ENCODE measurements around the gene BTBD16. TPM values are rescaled to one million over a fixed set of nuclear protein-coding genes. Genes with fewer than 3 reads are reported as not detected.

The BTBD16 gene
- not detected for total RNA-seq
- total RNA-seq (2013): not detected
- total RNA-seq: 0 to 0.10 (median 0) reads per million in 29 experiments

DNA sequence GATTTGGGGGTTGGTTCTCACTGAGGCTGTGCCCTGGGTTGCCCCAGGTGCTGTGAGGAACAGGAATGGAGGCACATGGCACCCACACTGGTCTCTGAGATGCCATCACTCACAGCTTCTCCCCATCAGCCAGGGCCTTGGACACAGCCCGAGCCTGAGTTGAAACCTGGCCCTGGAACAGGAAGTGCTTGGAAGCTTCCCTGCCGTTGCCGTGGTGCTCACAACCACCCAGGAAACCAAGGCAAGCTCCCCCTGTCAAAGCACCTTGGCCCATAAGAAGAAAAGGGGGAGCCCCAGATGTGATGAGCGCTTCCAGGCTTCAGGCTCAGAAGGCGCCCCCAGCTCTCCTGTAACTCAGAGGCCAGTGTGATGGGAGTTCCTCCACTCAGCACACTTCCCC lies at the start of gene BTBD16:
Gene BTBD16 (plus strand): TSS at position 221 of the 400 bp plus-strand sequence. CDS start 3,786 bp downstream, outside the sequence.
- POLR2A ChIA-PET: interaction anchor here in 1 of 2 donors (0.6 kb wide), 1 partner anchor 1598 kb away, joined by 4 read pairs; no protein-coding TSS in a partner anchor
- no peak within 1 kb of the TSS for H3K27ac ChIP-seq (ENCODE audit: low read length)
- ATAC-seq (replicated peaks in 1 of 4) (no peak), DNase-seq (no peak)
- H3K27me3 ChIP-seq (replicated peaks in 1 of 2; ENCODE audit: control insufficient read depth in 2 of 2, extremely low read depth in 1 of 2, insufficient read depth in 2 of 2, low read length in 1 of 2): peaks cover 0 to 26% of the 10 kb centered on the region in 2 experiments
- no peaks in the 10 kb centered on the region for H3K9me3 Mint-ChIP-seq
- H3K9me3 ChIP-seq: no peaks in the 10 kb centered on the region
- 0% methylated on average over 2 of the region's 5 CpGs for WGBS (ENCODE audit: insufficient coverage)
- peaks cover 19 to 21% of the 10 kb centered on the region in 2 donors for H3K27me3 Mint-ChIP-seq
- no peaks in the 10 kb centered on the region for H3K4me1 Mint-ChIP-seq
- no peak within 1 kb of the TSS for H3K4me3 ChIP-seq (ENCODE audit: control insufficient read depth in 1 of 2, extremely low read depth in 1 of 2, low read length in 1 of 2)
- CTCF ChIA-PET: no interaction called here
- no peaks in the 10 kb centered on the region for H3K4me1 ChIP-seq (ENCODE audit: control insufficient read depth in 1 of 2, extremely low read depth in 1 of 2, insufficient read depth in 2 of 2, low read length in 2 of 2)
- no peaks in the 10 kb centered on the region for H3K36me3 ChIP-seq (ENCODE audit: control insufficient read depth in 2 of 2, extremely low read depth in 1 of 2, insufficient read depth in 1 of 2, low read length in 1 of 2)
- H3K36me3 Mint-ChIP-seq: no peaks in the 10 kb centered on the region
- H3K27ac Mint-ChIP-seq: no peak within 1 kb of the TSS
- no peak within 1 kb of the TSS for H3K4me3 Mint-ChIP-seq

DNA sequence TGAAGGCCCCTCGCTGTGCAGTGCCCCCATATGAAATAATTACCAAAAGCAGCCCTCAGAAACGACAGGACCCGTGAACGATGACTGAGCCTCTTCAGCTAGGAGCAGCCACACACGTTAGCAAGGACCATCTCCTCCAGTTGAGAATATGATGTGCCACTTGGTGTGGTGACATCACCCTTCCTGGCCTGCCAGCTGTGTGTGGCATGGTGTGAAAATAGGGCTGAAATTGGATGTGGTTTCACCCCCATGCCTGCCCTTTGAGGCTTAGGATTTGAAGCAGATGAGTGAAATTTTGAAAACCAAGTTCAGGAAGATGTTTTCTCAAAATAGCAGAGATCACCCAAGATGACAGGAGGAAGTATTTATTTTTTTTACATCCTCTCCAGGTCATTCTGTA lies 49.1 kb upstream of the BTBD16 start:
- DNase-seq: no peak
- Histone ChIP-seq H3K4me1 (ENCODE audit: control insufficient read depth in 1 of 2, extremely low read depth in 1 of 2, insufficient read depth in 2 of 2, low read length in 2 of 2) (no peaks in the 10 kb centered on the region), H3K4me3 (ENCODE audit: control insufficient read depth in 1 of 2, extremely low read depth in 1 of 2, low read length in 1 of 2) (no peak overlapping the region), H3K27ac (ENCODE audit: low read length) (no peak overlapping the region), H3K27me3 (replicated peaks in 1 of 2; ENCODE audit: control insufficient read depth in 2 of 2, extremely low read depth in 1 of 2, insufficient read depth in 2 of 2, low read length in 1 of 2) (peaks cover 0 to 23% of the 10 kb centered on the region in 2 experiments), H3K36me3 (ENCODE audit: control insufficient read depth in 2 of 2, extremely low read depth in 1 of 2, insufficient read depth in 1 of 2, low read length in 1 of 2) (no peaks in the 10 kb centered on the region), H3K9me3 (no peaks in the 10 kb centered on the region)
- Mint-ChIP-seq H3K36me3 (no peaks in the 10 kb centered on the region), H3K4me1 (no peaks in the 10 kb centered on the region), H3K4me3 (no peak overlapping the region), H3K9me3 (no peaks in the 10 kb centered on the region), H3K27me3 (peaks cover 14 to 16% of the 10 kb centered on the region in 2 donors), H3K27ac (no peak overlapping the region)
- ChIA-PET POLR2A (no interaction called here), CTCF (no interaction called here)
- WGBS (ENCODE audit: insufficient coverage): 81% methylated on average over 4 of the region's 5 CpGs
- no peak for ATAC-seq (replicated peaks in 1 of 4)

DNA sequence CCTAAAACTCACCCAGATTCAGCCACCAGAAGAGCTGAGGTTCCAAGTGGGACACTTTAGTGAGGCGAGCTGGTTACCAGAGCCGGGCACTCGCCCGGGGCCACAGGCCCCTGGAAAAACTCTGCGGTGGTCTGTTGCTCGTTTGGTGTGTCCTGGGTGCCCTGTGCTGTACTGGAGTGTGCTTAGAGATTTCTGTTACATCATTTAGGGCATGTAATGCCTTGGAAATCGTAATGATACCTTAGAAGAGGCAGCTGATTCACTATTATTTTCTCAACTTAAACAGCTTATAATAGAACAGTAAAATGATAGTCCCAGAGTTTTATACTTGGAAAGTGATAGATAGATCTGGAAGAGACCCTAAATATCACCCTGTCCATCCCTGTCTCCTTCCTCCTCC lies 48.5 kb upstream of the BTBD16 start:
- Histone ChIP-seq H3K27me3 (replicated peaks in 1 of 2; ENCODE audit: control insufficient read depth in 2 of 2, extremely low read depth in 1 of 2, insufficient read depth in 2 of 2, low read length in 1 of 2) (peaks cover 0 to 20% of the 10 kb centered on the region in 2 experiments), H3K4me3 (ENCODE audit: control insufficient read depth in 1 of 2, extremely low read depth in 1 of 2, low read length in 1 of 2) (no peak overlapping the region), H3K36me3 (ENCODE audit: control insufficient read depth in 2 of 2, extremely low read depth in 1 of 2, insufficient read depth in 1 of 2, low read length in 1 of 2) (no peaks in the 10 kb centered on the region), H3K27ac (ENCODE audit: low read length) (no peak overlapping the region), H3K9me3 (no peaks in the 10 kb centered on the region), H3K4me1 (ENCODE audit: control insufficient read depth in 1 of 2, extremely low read depth in 1 of 2, insufficient read depth in 2 of 2, low read length in 2 of 2) (no peaks in the 10 kb centered on the region)
- H3K27me3 Mint-ChIP-seq: peaks cover 14 to 17% of the 10 kb centered on the region in 2 donors
- ATAC-seq (replicated peaks in 1 of 4) (no peak), DNase-seq (no peak)
- H3K9me3 Mint-ChIP-seq: no peaks in the 10 kb centered on the region
- WGBS (ENCODE audit: insufficient coverage): no CpG with 5 or more reads among the region's 7 CpGs
- CTCF ChIA-PET: no interaction called here
- H3K27ac Mint-ChIP-seq: no peak overlapping the region
- no peaks in the 10 kb centered on the region for H3K4me1 Mint-ChIP-seq
- H3K36me3 Mint-ChIP-seq: no peaks in the 10 kb centered on the region
- POLR2A ChIA-PET: no interaction called here
- no peak overlapping the region for H3K4me3 Mint-ChIP-seq

DNA sequence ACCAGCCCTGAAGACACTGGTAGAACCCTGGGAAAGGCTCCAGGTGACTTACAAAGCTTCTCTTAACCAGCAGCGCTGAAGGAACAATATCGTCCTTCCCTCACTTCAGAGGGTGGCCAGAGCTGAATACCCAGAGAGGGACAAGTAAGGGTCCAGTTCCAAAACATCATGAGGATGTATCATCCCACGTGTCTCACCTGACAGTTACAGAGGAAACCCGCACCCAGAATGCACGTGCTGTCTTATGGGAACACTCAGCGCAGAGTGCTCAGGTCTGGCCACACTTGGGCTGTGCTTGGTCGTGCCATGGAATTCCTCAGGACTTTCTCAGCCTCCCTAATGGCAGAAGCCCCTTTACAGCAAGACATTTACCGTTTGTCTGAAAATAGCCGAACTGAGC lies 46.9 kb upstream of the BTBD16 start:
- H3K4me1 ChIP-seq (ENCODE audit: control insufficient read depth in 1 of 2, extremely low read depth in 1 of 2, insufficient read depth in 2 of 2, low read length in 2 of 2): no peaks in the 10 kb centered on the region
- Mint-ChIP-seq H3K4me1 (no peaks in the 10 kb centered on the region), H3K27me3 (peaks cover 10 to 17% of the 10 kb centered on the region in 2 donors), H3K27ac (no peak overlapping the region), H3K9me3 (no peaks in the 10 kb centered on the region), H3K36me3 (no peaks in the 10 kb centered on the region), H3K4me3 (no peak overlapping the region)
- no peak overlapping the region for H3K27ac ChIP-seq (ENCODE audit: low read length)
- WGBS (ENCODE audit: insufficient coverage): 91% methylated on average over 6 of the region's 9 CpGs
- ChIA-PET POLR2A (no interaction called here), CTCF (no interaction called here)
- H3K27me3 ChIP-seq (replicated peaks in 1 of 2; ENCODE audit: control insufficient read depth in 2 of 2, extremely low read depth in 1 of 2, insufficient read depth in 2 of 2, low read length in 1 of 2): peaks cover 0 to 15% of the 10 kb centered on the region in 2 experiments
- no peaks in the 10 kb centered on the region for H3K9me3 ChIP-seq
- H3K36me3 ChIP-seq (ENCODE audit: control insufficient read depth in 2 of 2, extremely low read depth in 1 of 2, insufficient read depth in 1 of 2, low read length in 1 of 2): no peaks in the 10 kb centered on the region
- H3K4me3 ChIP-seq (ENCODE audit: control insufficient read depth in 1 of 2, extremely low read depth in 1 of 2, low read length in 1 of 2): no peak overlapping the region
- ATAC-seq (replicated peaks in 1 of 4): no peak
- no peak for DNase-seq

DNA sequence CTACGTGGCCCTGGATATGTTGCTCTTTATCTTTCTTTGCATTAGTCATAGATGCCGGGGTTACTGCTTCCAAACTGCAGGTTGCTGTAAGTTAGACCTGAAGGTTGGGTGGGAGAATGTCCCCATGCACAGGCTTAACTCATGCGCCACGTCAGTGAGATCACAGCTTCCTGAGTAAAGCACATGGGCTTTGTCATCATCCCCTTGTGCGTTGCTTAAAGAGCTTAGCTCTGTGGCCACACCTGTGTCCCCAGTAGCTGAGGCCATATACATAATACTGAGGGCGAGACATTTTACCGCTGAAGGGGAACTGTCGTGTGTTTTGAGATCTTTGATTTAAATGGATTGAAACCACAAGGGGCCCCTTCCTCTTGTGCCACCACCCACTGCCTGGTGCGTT lies 45.8 kb upstream of the BTBD16 start:
- Mint-ChIP-seq H3K27me3 (peaks cover 10 to 17% of the 10 kb centered on the region in 2 donors), H3K27ac (no peak overlapping the region), H3K4me3 (no peak overlapping the region), H3K36me3 (no peaks in the 10 kb centered on the region), H3K4me1 (no peaks in the 10 kb centered on the region), H3K9me3 (no peaks in the 10 kb centered on the region)
- ATAC-seq (replicated peaks in 1 of 4) (no peak), DNase-seq (no peak)
- peaks cover 0 to 14% of the 10 kb centered on the region in 2 experiments for H3K27me3 ChIP-seq (replicated peaks in 1 of 2; ENCODE audit: control insufficient read depth in 2 of 2, extremely low read depth in 1 of 2, insufficient read depth in 2 of 2, low read length in 1 of 2)
- H3K4me3 ChIP-seq (ENCODE audit: control insufficient read depth in 1 of 2, extremely low read depth in 1 of 2, low read length in 1 of 2): no peak overlapping the region
- WGBS (ENCODE audit: insufficient coverage): 19% methylated on average over 7 of the region's 9 CpGs
- no peak overlapping the region for H3K27ac ChIP-seq (ENCODE audit: low read length)
- H3K36me3 ChIP-seq (ENCODE audit: control insufficient read depth in 2 of 2, extremely low read depth in 1 of 2, insufficient read depth in 1 of 2, low read length in 1 of 2): no peaks in the 10 kb centered on the region
- ChIA-PET CTCF (no interaction called here), POLR2A (no interaction called here)
- no peaks in the 10 kb centered on the region for H3K9me3 ChIP-seq
- H3K4me1 ChIP-seq (ENCODE audit: control insufficient read depth in 1 of 2, extremely low read depth in 1 of 2, insufficient read depth in 2 of 2, low read length in 2 of 2): no peaks in the 10 kb centered on the region

DNA sequence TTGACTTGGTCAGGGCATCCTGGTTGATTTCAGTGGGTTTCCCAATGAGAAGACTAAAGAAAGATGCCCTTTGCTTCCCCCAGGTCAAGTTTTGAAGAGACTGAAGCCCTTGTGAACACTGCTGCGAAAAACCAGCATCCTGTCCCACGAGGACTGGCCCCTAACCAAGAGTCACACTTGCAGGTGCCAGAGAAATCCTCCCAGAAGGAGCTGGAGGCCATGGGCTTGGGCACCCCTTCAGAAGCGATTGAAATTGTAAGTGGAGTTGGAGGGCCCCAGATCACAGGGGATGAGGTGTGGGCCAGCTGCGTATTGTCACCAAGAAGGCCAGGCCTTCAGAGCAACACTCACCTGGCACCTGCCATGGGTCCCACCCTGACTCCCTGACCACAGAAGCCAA lies 43.3 kb upstream of the BTBD16 start:
- ChIA-PET CTCF (no interaction called here), POLR2A (no interaction called here)
- peaks cover 0 to 16% of the 10 kb centered on the region in 2 experiments for H3K27me3 ChIP-seq (replicated peaks in 1 of 2; ENCODE audit: control insufficient read depth in 2 of 2, extremely low read depth in 1 of 2, insufficient read depth in 2 of 2, low read length in 1 of 2)
- H3K9me3 ChIP-seq: no peaks in the 10 kb centered on the region
- H3K36me3 ChIP-seq (ENCODE audit: control insufficient read depth in 2 of 2, extremely low read depth in 1 of 2, insufficient read depth in 1 of 2, low read length in 1 of 2): no peaks in the 10 kb centered on the region
- H3K36me3 Mint-ChIP-seq: no peaks in the 10 kb centered on the region
- DNase-seq: no peak
- H3K27me3 Mint-ChIP-seq: peaks cover 10 to 17% of the 10 kb centered on the region in 2 donors
- WGBS (ENCODE audit: insufficient coverage): no CpG with 5 or more reads among the region's 4 CpGs
- H3K4me3 ChIP-seq (ENCODE audit: control insufficient read depth in 1 of 2, extremely low read depth in 1 of 2, low read length in 1 of 2): no peak overlapping the region
- no peaks in the 10 kb centered on the region for H3K9me3 Mint-ChIP-seq
- H3K4me1 Mint-ChIP-seq: no peaks in the 10 kb centered on the region
- H3K4me1 ChIP-seq (ENCODE audit: control insufficient read depth in 1 of 2, extremely low read depth in 1 of 2, insufficient read depth in 2 of 2, low read length in 2 of 2): no peaks in the 10 kb centered on the region
- H3K27ac ChIP-seq (ENCODE audit: low read length): no peak overlapping the region
- H3K27ac Mint-ChIP-seq: no peak overlapping the region
- H3K4me3 Mint-ChIP-seq: no peak overlapping the region
- no peak for ATAC-seq (replicated peaks in 1 of 4)

- WGBS (ENCODE audit: insufficient coverage): 87% methylated on average over 2 of the region's 2 CpGs
- POLR2A ChIA-PET: no interaction called here
- Mint-ChIP-seq H3K27me3 (peaks cover 10 to 17% of the 10 kb centered on the region in 2 donors), H3K4me3 (no peak overlapping the region), H3K4me1 (no peaks in the 10 kb centered on the region), H3K36me3 (no peaks in the 10 kb centered on the region), H3K9me3 (no peaks in the 10 kb centered on the region), H3K27ac (no peak overlapping the region)
- CTCF ChIA-PET: interaction anchor here in 1 of 2 donors (0.6 kb wide), 1 partner anchor 11 kb away, joined by 3 read pairs; no protein-coding TSS in a partner anchor
- Histone ChIP-seq H3K9me3 (no peaks in the 10 kb centered on the region), H3K36me3 (ENCODE audit: control insufficient read depth in 2 of 2, extremely low read depth in 1 of 2, insufficient read depth in 1 of 2, low read length in 1 of 2) (no peaks in the 10 kb centered on the region), H3K4me1 (ENCODE audit: control insufficient read depth in 1 of 2, extremely low read depth in 1 of 2, insufficient read depth in 2 of 2, low read length in 2 of 2) (no peaks in the 10 kb centered on the region), H3K27ac (ENCODE audit: low read length) (no peak overlapping the region), H3K4me3 (ENCODE audit: control insufficient read depth in 1 of 2, extremely low read depth in 1 of 2, low read length in 1 of 2) (no peak overlapping the region), H3K27me3 (replicated peaks in 1 of 2; ENCODE audit: control insufficient read depth in 2 of 2, extremely low read depth in 1 of 2, insufficient read depth in 2 of 2, low read length in 1 of 2) (peaks cover 0 to 26% of the 10 kb centered on the region in 2 experiments)
- ATAC-seq (replicated peaks in 1 of 4): no peak
- no peak for DNase-seq
These were observed 41.4 kb upstream of the BTBD16 start for GRCh38 chr10:122229666-122230065.

Measured in T-cell (primary cell).